Hepatic stellate cell (primary cell): ENCODE data around the gene SPACA6.
A peak's percentile ranks its signal among the peaks of the same experiment; 100 is the strongest.
"Not testable (repeated sequence)": the region's sequence is repeated elsewhere in the genome, so short reads cannot be mapped to it uniquely, and the experiment has no call there.

ENCODE experiments used
- DNase-seq: peaks from one replicate; pipeline ENCODE4 v3.0.0; 2011; ENCODE audit warnings: low spot score

SPACA6 gene, protein sequence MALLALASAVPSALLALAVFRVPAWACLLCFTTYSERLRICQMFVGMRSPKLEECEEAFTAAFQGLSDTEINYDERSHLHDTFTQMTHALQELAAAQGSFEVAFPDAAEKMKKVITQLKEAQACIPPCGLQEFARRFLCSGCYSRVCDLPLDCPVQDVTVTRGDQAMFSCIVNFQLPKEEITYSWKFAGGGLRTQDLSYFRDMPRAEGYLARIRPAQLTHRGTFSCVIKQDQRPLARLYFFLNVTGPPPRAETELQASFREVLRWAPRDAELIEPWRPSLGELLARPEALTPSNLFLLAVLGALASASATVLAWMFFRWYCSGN

DNA sequence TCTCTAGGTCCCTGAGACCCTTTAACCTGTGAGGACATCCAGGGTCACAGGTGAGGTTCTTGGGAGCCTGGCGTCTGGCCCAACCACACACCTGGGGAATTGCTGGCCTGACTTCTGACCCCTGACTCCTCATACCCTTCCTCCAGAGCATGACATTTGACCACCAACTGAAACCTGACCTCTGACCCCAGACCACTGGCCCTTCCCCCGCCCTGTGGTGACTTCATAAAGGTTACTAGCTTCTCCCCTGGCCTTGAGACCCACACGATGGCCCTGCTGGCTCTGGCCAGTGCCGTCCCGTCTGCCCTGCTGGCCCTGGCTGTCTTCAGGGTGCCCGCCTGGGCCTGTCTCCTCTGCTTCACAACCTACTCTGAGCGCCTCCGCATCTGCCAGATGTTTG, at the start of gene SPACA6:
TSS of gene SPACA6 (plus strand) at position 71 of the 400 bp plus-strand sequence. CDS start at position 268, 197 bp downstream.
- DNase-seq, result no peak

- DNase-seq, result no peak
These were observed 48.4 kb upstream of the SPACA6 start for GRCh38 chr19:51644636-51645271.

- DNase-seq, result not testable (repeated sequence)
These were observed 46.4 kb upstream of the SPACA6 start, which contains the start of gene SIGLEC14 for GRCh38 chr19:51646730-51647129. SIGLEC14 (minus strand) TSS chr19:51646825; CDS start chr19:51646759, 66 bp downstream.

DNA sequence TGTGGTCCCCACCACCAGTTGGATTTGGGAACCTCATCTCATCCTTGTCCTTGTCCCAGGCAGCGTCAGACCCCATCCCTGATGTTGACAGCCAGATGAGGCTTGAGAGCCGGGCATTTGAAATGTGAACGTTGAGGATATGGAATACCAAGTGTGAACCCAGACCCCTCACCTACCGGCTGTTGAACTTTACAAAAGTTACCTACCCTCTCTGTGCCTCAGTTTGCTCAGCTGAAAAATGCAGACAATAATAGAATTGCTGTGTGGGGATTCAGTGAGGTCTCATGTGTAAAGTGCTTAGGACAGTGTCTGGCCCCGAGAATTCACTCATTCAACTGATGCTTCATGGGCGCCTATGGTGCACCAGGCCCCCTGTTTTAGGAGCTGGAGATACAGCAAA, 45.8 kb upstream of the SPACA6 start:
- no peak for DNase-seq

GRCh38 chr19:51651216-51651846, 41.8 kb upstream of the SPACA6 start:
- no peak for DNase-seq

DNA sequence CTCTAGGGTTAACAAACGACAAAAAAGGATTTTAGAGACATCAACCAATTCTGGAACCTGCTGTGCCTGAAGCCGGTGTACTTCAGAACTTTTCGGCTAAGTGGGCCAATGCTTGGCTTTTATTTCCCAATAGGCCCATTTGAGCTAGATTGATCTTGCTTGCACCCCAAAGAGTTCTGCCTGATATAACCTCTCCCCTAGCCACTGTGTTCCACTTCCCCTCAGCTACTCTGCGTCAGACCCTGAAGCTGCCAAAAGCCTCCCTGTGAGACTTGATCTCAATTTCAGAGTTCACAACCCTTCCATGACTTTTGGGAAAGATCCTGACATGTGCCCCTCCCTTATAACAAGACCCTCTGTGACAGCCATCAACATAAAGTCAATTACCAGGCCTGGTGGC, 40.9 kb upstream of the SPACA6 start:
- DNase-seq, result no peak

GRCh38 chr19:51653162-51653561, 40.0 kb upstream of the SPACA6 start:
- no peak for DNase-seq

DNA sequence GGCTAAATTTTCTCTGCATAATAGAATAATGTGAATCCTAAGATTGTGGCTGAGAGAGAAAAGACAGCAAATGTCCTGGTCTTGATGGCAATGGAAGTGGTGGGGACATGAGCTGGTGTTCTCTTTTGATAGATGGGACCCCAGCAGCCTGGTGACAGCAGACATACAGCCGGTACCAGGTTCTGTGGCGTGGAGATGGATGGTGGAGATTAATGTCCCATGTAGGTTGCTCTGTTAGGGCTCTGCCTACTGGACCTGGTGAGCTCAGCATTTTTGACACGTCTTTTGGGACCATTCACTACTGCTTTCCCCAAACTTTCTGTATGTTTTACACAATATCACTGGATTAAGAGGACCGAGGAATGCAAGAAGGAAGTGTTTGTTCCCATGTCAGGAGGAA, 38.3 kb upstream of the SPACA6 start:
- no peak for DNase-seq

GRCh38 chr19:51660975-51661600, 32.0 kb upstream of the SPACA6 start:
- DNase-seq, result peak; percentile 71

- no peak for DNase-seq
These were observed 29.5 kb upstream of the SPACA6 start for GRCh38 chr19:51663650-51664049.

GRCh38 chr19:51664131-51664530, 29.0 kb upstream of the SPACA6 start:
- DNase-seq, result no peak

DNA sequence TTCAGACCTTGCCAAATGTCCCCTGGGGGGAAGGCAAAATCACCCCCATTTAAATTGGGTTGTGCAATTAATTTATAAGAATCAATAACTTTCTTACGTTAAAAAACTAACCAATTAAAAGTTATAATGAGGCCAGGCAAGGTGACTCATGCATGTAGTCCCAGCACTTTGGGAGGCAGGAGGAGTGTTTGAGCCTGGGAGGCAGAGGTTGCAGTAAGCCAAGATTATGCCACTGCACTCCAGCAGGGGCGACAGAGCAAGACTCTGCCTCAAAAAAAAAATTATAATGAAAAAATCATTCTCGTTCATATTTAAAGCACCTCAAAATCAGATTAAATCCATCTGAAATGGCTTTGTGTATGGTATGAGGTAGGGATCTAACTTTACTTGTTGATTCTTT, 28.1 kb upstream of the SPACA6 start:
- no peak for DNase-seq

DNA sequence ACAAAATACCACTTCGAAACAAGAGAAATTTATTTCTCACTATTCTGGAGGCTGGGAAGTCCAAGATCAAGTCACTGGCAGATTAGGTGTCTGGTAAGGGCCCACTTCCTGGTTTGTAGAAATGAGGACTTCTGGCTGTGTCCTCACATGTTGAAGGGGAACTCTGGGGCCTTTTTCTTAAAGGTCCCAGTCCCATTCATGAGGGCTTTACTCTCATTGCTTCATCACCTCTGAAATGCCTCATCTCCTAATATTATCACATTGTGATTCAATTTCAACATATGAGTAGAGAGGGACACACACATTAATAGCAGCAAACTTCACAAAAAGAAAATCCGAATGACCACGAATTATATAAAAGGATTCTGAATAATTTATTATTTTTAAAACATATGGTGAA, 24.9 kb upstream of the SPACA6 start:
- no peak for DNase-seq

GRCh38 chr19:51675911-51676565, 17.1 kb upstream of the SPACA6 start:
- DNase-seq, result not testable (repeated sequence)

DNA sequence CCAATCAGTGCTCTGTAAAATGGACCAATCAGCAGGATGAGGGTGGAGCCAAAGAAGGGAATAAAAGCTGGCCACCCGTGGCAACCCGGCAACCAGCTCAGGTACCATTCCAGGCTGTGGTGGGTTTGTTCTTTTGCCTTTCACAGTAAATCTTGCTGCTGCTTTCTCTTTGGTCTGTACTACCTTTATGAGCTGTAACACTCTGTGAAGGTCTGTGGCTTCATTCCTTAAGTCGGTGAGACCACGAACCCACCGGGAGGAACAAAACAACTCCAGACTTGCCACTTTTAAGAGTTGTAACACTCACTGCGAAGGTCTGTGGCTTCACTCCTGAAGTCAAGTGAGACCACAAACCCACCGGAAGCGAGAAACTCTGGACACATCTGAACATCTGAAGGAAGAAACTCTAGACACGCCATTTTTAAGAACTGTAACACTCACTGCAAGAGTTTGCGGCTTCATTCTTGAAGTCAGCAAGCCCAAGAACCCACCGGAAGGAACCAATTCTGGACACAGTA, 16.5 kb upstream of the SPACA6 start:
- DNase-seq, result no peak

GRCh38 chr19:51680474-51680873, 12.7 kb upstream of the SPACA6 start:
- no peak for DNase-seq

- no peak for DNase-seq
These were observed 11.7 kb upstream of the SPACA6 start for GRCh38 chr19:51681286-51681941.

- no peak for DNase-seq
These were observed 7.0 kb upstream of the SPACA6 start for GRCh38 chr19:51686171-51686570.

DNA sequence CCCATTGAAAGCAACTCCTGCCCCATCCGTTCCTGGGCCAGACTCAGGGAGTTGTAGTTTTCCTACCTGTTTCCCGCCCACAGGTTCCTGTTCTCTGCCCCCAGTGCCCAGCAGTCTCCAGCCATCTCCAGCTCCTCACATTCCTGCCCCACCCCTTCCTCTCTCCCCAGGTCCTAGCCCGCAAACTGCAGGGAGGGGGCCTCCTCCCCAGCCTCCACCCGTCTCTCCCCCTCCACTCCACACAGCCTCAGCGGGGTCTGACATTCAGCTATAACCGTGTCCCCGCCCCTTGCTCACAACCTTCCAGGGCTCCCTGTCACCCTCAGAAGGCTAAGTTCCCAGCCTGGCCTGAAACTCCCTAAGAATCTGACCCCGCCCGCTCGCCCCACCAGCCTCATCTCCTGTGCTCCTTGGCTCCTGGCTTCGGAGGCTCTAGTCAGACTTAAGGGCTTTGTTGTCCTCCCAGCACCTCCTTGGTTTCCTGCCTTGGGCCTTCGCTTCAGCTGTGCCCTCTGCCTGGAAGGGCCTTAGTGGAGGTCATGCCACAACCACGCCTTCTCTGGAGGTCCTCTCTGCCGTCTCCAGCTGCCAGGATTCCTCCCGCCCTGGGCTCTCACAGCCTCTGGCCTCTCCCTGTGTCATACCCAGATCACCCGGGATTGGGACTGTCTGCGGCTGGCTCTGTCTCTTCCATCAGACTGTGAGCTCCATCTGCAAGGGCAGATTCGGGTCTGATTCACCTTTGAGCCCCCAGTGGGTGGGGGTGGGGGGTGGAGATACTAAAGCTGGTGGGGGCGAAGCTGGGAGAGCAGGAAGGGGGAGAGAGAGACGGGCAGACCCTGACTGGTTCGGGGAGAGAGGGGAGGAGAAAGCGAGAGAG, 5.1 kb upstream of the SPACA6 start:
- DNase-seq, result peak; percentile 70
